ACC112 (cell line): Measurements from ENCODE around the gene MOK.

Experiments
- H2AFZ ChIP-seq: fragments of 200-600 bp; sonication (generic); one replicate; pipeline ENCODE4 v1.6.0; 2017; ENCODE audit warnings: antibody characterized with exemption, low read length; ENCODE audit not compliant: unreplicated experiment
- H3K27ac ChIP-seq: fragments of 200-600 bp; sonication (generic); 2 replicates; pipeline ENCODE4 v1.5.1; 2014; ENCODE audit warnings: low read depth, mild to moderate bottlenecking, antibody characterized with exemption, low read length, moderate library complexity
- H3K27me3 ChIP-seq: fragments of 200-600 bp; sonication (generic); 2 replicates; pipeline ENCODE4 v1.6.1; 2014; ENCODE audit warnings: mild to moderate bottlenecking, antibody characterized with exemption, low read length, moderate library complexity, mixed read lengths; ENCODE audit not compliant: insufficient read depth
- H3K36me3 ChIP-seq: fragments of 200-600 bp; sonication (generic); 2 replicates; pipeline ENCODE4 v1.6.1; 2016; ENCODE audit warnings: mild to moderate bottlenecking, antibody characterized with exemption, low read length, moderate library complexity, mixed read lengths; ENCODE audit not compliant: insufficient read depth
- H3K4me1 ChIP-seq: fragments of 200-600 bp; sonication (generic); one replicate; pipeline ENCODE4 v1.6.1; 2016; ENCODE audit warnings: low read length, mixed read lengths; ENCODE audit not compliant: insufficient read depth, unreplicated experiment, control insufficient read depth
- H3K4me3 ChIP-seq: fragments of 200-600 bp; sonication (generic); 2 replicates; pipeline ENCODE4 v1.5.1; 2014; ENCODE audit warnings: mild to moderate bottlenecking, low read depth, low read length
- H3K79me2 ChIP-seq: fragments of 200-600 bp; sonication (generic); one replicate; pipeline ENCODE4 v1.6.0; 2016; ENCODE audit warnings: low read length; ENCODE audit not compliant: control insufficient read depth, unreplicated experiment, insufficient read depth

MOK gene

GRCh38 chr14:102262929-102263462, 42.0 kb downstream of the MOK start:
- Histone ChIP-seq H3K36me3 (no peaks in the 10 kb centered on the region; the same call in none of the 2 replicates), H2AFZ (no peak overlapping the region), H3K27ac (peak overlapping the region; percentile 76), H3K4me1 (peaks cover 25% of the 10 kb centered on the region), H3K79me2 (peaks cover 6% of the 10 kb centered on the region), H3K4me3 (no peak overlapping the region), H3K27me3 (no peaks in the 10 kb centered on the region)

DNA sequence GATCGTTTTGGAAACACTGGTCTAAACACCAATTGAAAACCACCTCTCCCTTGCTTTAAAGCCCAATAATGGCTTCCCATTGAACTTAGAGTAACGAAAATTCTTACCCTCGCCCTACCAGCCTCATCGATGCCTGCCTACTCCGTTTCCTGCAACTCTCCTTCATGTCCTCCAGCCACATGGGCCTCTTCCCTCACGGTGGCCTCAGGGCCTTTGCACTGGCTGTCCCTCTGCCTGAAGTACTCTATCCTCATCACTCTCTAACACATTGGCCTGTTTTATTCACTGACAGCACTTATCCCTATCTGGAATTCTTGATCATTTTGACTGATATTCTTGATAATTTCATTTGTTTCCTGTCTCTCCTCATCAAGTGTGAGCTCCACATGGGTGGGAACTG, 46.8 kb downstream of the MOK start:
- Histone ChIP-seq H3K36me3 (peaks cover 4% of the 10 kb centered on the region; the same call in 1 of the 2 replicates), H2AFZ (no peak overlapping the region), H3K4me3 (no peak overlapping the region), H3K4me1 (peaks cover 12% of the 10 kb centered on the region), H3K27me3 (no peaks in the 10 kb centered on the region), H3K79me2 (no peaks in the 10 kb centered on the region), H3K27ac (no peak overlapping the region)

DNA sequence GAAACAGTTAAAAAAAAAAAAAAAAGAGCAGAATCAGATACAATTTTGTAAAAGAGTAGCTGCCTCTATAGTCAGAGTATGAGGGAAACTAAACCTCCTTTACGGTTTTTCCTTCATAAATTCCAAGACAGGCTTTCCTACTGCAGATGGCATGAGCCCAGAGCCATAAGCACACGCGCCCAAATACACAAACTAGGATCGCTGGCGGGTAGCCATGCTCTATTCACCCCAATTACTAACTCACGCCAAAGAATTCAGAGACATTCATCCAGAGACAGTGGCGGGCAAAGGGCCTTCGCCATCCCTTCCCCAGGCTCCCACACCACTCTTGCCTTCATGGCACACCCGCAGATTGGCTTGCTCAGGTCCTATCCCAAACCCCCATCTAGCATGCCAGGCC, 48.2 kb downstream of the MOK start:
- Histone ChIP-seq H3K79me2 (no peaks in the 10 kb centered on the region), H3K36me3 (peaks cover 4% of the 10 kb centered on the region; the same call in 1 of the 2 replicates), H3K27ac (no peak overlapping the region), H3K4me3 (no peak overlapping the region), H2AFZ (no peak overlapping the region), H3K27me3 (no peaks in the 10 kb centered on the region), H3K4me1 (peaks cover 5% of the 10 kb centered on the region)

- H3K27me3 ChIP-seq = no peaks in the 10 kb centered on the region
- H3K4me1 ChIP-seq = peaks cover 5% of the 10 kb centered on the region
- H3K27ac ChIP-seq = peak overlapping the region; percentile 69
- no peak overlapping the region for H2AFZ ChIP-seq
- peaks cover 9% of the 10 kb centered on the region; the same call in 1 of the 2 replicates for H3K36me3 ChIP-seq
- H3K79me2 ChIP-seq = no peaks in the 10 kb centered on the region
- H3K4me3 ChIP-seq = no peak overlapping the region
Measured at GRCh38 chr14:102255401-102256190, 49.4 kb downstream of the MOK start.

- Histone ChIP-seq H3K36me3 (peaks cover 18% of the 10 kb centered on the region; the same call in 1 of the 2 replicates), H2AFZ (no peak overlapping the region), H3K79me2 (no peaks in the 10 kb centered on the region), H3K4me1 (peaks cover 5% of the 10 kb centered on the region), H3K27me3 (no peaks in the 10 kb centered on the region), H3K27ac (no peak overlapping the region), H3K4me3 (no peak overlapping the region)
Measured at GRCh38 chr14:102252834-102253801, 51.8 kb downstream of the MOK start.

GRCh38 chr14:102251161-102251560, 53.8 kb downstream of the MOK start:
- Histone ChIP-seq H3K79me2 (no peaks in the 10 kb centered on the region), H3K27ac (no peak overlapping the region), H3K36me3 (peaks cover 34% of the 10 kb centered on the region; the same call in 1 of the 2 replicates), H3K27me3 (no peaks in the 10 kb centered on the region), H3K4me1 (peaks cover 5% of the 10 kb centered on the region), H2AFZ (no peak overlapping the region), H3K4me3 (no peak overlapping the region)

GRCh38 chr14:102250636-102251035, 54.3 kb downstream of the MOK start:
- peaks cover 4% of the 10 kb centered on the region for H3K4me1 ChIP-seq
- H3K79me2 ChIP-seq = no peaks in the 10 kb centered on the region
- H3K27ac ChIP-seq = no peak overlapping the region
- no peaks in the 10 kb centered on the region for H3K27me3 ChIP-seq
- H2AFZ ChIP-seq = no peak overlapping the region
- peaks cover 38% of the 10 kb centered on the region; the same call in 1 of the 2 replicates for H3K36me3 ChIP-seq
- no peak overlapping the region for H3K4me3 ChIP-seq

DNA sequence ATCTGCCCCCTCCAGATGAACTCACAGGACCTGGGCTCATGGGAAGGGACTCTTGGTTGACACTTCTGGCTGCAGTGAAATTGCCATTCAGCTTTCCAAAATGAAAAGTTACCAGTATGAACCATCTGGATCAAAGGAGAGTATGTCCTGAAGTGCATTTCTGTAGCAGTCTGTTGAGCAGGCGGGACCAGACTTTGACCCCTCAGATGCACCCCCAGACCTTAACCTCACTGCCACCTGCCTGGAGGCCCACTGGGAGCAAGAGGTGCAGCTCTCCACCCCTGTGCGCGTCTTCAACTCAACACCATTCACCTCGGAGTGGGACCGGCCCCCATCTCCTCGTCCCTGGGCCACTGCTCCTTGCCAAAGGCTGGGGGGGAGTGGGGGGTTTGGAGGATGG, 55.0 kb downstream of the MOK start:
- peaks cover 38% of the 10 kb centered on the region; the same call in 1 of the 2 replicates for H3K36me3 ChIP-seq
- no peak overlapping the region for H3K4me3 ChIP-seq
- no peaks in the 10 kb centered on the region for H3K27me3 ChIP-seq
- H3K27ac ChIP-seq = no peak overlapping the region
- no peaks in the 10 kb centered on the region for H3K79me2 ChIP-seq
- no peaks in the 10 kb centered on the region for H3K4me1 ChIP-seq
- no peak overlapping the region for H2AFZ ChIP-seq

GRCh38 chr14:102249041-102249440, 55.9 kb downstream of the MOK start:
- H3K36me3 ChIP-seq = peaks cover 38% of the 10 kb centered on the region; the same call in 1 of the 2 replicates
- H3K27ac ChIP-seq = no peak overlapping the region
- H3K4me1 ChIP-seq = no peaks in the 10 kb centered on the region
- H2AFZ ChIP-seq = no peak overlapping the region
- H3K27me3 ChIP-seq = no peaks in the 10 kb centered on the region
- H3K79me2 ChIP-seq = no peaks in the 10 kb centered on the region
- H3K4me3 ChIP-seq = no peak overlapping the region

- H3K4me3 ChIP-seq = no peak overlapping the region
- H3K79me2 ChIP-seq = no peaks in the 10 kb centered on the region
- H3K27ac ChIP-seq = no peak overlapping the region
- H3K4me1 ChIP-seq = no peaks in the 10 kb centered on the region
- no peaks in the 10 kb centered on the region for H3K27me3 ChIP-seq
- H2AFZ ChIP-seq = no peak overlapping the region
- peaks cover 34% of the 10 kb centered on the region; the same call in 1 of the 2 replicates for H3K36me3 ChIP-seq
Measured at GRCh38 chr14:102248121-102248520, 56.8 kb downstream of the MOK start.
